ENCODE results near the gene BBS9. TPM values are rescaled to one million over a fixed set of nuclear protein-coding genes. Genes with fewer than 3 reads are reported as not detected.

The BBS9 gene
- total RNA-seq, 1 donor from 2014 or later = 22.6 TPM

DNA sequence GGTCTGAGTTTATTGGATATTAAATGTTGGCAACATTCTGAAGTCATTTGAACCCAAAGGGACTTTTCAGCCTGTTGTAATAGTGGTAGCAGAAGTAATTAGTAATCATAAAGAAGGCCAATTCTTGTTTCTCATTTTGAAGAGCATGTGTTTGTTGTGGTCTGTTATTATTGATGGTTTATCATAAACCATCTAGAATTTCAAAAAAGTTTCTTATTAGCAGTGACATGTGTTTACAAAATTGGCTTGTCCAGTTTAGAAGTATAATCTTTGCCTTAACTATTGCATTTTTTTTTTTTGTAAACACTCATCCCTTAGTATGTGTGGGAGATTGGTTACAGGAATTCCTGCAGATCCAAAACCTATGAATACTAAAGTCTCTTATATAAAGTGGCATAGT, 177.8 kb downstream of the BBS9 start:
- no peak overlapping the region for H3K27ac Mint-ChIP-seq (ENCODE audit: unreplicated experiment)
- TF ChIP-seq, protein P1, sequence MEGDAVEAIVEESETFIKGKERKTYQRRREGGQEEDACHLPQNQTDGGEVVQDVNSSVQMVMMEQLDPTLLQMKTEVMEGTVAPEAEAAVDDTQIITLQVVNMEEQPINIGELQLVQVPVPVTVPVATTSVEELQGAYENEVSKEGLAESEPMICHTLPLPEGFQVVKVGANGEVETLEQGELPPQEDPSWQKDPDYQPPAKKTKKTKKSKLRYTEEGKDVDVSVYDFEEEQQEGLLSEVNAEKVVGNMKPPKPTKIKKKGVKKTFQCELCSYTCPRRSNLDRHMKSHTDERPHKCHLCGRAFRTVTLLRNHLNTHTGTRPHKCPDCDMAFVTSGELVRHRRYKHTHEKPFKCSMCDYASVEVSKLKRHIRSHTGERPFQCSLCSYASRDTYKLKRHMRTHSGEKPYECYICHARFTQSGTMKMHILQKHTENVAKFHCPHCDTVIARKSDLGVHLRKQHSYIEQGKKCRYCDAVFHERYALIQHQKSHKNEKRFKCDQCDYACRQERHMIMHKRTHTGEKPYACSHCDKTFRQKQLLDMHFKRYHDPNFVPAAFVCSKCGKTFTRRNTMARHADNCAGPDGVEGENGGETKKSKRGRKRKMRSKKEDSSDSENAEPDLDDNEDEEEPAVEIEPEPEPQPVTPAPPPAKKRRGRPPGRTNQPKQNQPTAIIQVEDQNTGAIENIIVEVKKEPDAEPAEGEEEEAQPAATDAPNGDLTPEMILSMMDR (IDR thresholded peaks at IDR 0.05) = no peak

DNA sequence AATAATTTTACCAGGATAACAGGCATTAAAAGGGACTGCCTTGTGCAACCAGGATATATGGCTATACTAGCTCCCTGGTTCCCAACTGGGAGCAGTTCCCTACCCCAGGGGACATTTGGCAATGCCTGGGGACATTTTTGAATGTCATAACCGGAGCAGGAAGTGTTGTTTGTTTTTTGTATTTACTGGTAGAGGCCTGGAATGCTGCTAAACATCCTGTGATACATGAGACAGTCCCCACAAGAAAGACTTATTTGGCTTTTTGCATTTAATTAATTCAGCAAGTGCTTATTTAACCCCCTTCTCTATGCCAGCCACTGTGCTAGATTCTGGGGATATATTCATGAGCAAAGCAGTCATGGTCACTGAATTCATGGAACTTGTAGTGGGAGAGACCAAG, 181.2 kb downstream of the BBS9 start:
- no peak overlapping the region for H3K4me3 Mint-ChIP-seq (ENCODE audit: unreplicated experiment)
- H3K9me3 Mint-ChIP-seq (ENCODE audit: unreplicated experiment) = no peaks in the 10 kb centered on the region
- no peak overlapping the region for H3K27ac Mint-ChIP-seq (ENCODE audit: unreplicated experiment)
- H3K27me3 Mint-ChIP-seq (ENCODE audit: unreplicated experiment) = no peaks in the 10 kb centered on the region
- H3K4me1 Mint-ChIP-seq (ENCODE audit: unreplicated experiment) = peaks cover 2% of the 10 kb centered on the region
- no peaks in the 10 kb centered on the region for H3K36me3 Mint-ChIP-seq (ENCODE audit: unreplicated experiment)
- DNase-seq (ENCODE audit: extremely low spot score, unreplicated experiment) = no peak
- TF ChIP-seq, protein P1 (IDR thresholded peaks at IDR 0.05) = no peak

More for the DNA sequence above, 177.8 kb downstream of the BBS9 start:
- H3K4me1 Mint-ChIP-seq (ENCODE audit: unreplicated experiment) = peaks cover 2% of the 10 kb centered on the region
- no peak for DNase-seq (ENCODE audit: extremely low spot score, unreplicated experiment)
- no peak overlapping the region for H3K4me3 Mint-ChIP-seq (ENCODE audit: unreplicated experiment)
- peaks cover 13% of the 10 kb centered on the region for H3K36me3 Mint-ChIP-seq (ENCODE audit: unreplicated experiment)
- peaks cover 9% of the 10 kb centered on the region for H3K9me3 Mint-ChIP-seq (ENCODE audit: unreplicated experiment)
- no peaks in the 10 kb centered on the region for H3K27me3 Mint-ChIP-seq (ENCODE audit: unreplicated experiment)

DNA sequence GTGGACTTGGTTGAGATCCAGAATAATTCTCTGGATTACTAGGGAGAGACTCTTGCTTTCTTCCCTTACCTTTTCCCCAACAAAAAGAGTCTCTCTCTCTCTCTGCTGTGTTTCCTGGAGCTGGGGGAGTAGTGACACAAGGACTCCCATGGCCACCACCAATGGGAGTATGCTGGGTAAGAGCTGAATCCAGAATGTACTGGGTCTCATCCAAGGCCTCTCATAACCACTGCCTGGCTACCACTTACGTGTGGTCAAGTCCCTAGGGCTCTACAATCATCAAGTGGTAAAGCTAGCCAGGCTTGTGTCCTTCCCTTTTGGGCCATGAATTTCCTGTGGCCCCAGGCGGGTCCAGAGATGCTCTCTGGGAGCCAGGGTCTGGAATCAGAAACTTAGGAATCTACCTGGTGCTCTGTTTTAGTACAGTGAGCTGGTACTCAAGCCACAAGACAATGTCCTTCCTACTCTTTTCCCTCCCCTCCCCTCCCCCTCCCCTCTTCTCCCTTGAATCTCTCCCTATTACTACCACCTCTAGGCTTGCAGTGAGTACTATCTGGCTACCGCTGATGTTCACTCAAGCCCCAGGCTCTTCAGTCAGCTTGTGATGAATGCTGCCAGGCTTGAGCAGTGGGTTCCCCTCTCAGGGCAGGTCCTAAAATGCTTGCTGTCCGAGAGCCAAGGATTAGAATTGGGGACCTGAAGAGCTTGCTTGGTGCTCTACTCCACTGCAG, 196.6 kb downstream of the BBS9 start:
- no peaks in the 10 kb centered on the region for H3K4me1 Mint-ChIP-seq (ENCODE audit: unreplicated experiment)

DNA sequence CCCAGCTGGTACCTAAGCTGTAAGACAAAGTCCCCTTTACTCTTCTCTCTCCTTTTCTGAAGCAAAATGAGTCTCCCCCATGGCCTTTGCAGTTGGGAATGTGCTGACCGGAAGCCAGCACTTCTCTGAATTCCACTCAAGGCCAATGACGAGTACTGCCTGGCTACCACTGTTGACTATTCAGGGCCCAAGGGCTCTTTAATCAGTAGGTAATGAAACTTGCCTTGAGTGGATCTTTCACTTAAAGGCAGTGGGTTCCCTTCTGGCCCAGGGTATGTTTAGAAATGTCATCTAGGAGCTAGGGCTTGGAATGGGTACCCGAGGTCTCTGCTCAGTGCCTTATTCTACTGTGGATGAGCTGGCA, 197.1 kb downstream of the BBS9 start:
- Mint-ChIP-seq H3K27me3 (ENCODE audit: unreplicated experiment) (no peaks in the 10 kb centered on the region), H3K27ac (ENCODE audit: unreplicated experiment) (no peak overlapping the region), H3K36me3 (ENCODE audit: unreplicated experiment) (peaks cover 11% of the 10 kb centered on the region), H3K4me3 (ENCODE audit: unreplicated experiment) (no peak overlapping the region), H3K9me3 (ENCODE audit: unreplicated experiment) (peaks cover 21% of the 10 kb centered on the region), H3K4me1 (ENCODE audit: unreplicated experiment) (no peaks in the 10 kb centered on the region)
- TF ChIP-seq, protein P1 (IDR thresholded peaks at IDR 0.05) = no peak
- DNase-seq (ENCODE audit: extremely low spot score, unreplicated experiment) = no peak

More for the DNA sequence above, 196.6 kb downstream of the BBS9 start:
- no peaks in the 10 kb centered on the region for H3K27me3 Mint-ChIP-seq (ENCODE audit: unreplicated experiment)
- TF ChIP-seq, protein P1 (IDR thresholded peaks at IDR 0.05) = no peak
- H3K36me3 Mint-ChIP-seq (ENCODE audit: unreplicated experiment) = peaks cover 11% of the 10 kb centered on the region
- no peak overlapping the region for H3K4me3 Mint-ChIP-seq (ENCODE audit: unreplicated experiment)
- H3K9me3 Mint-ChIP-seq (ENCODE audit: unreplicated experiment) = peaks cover 26% of the 10 kb centered on the region
- H3K27ac Mint-ChIP-seq (ENCODE audit: unreplicated experiment) = no peak overlapping the region
- DNase-seq (ENCODE audit: extremely low spot score, unreplicated experiment) = no peak

DNA sequence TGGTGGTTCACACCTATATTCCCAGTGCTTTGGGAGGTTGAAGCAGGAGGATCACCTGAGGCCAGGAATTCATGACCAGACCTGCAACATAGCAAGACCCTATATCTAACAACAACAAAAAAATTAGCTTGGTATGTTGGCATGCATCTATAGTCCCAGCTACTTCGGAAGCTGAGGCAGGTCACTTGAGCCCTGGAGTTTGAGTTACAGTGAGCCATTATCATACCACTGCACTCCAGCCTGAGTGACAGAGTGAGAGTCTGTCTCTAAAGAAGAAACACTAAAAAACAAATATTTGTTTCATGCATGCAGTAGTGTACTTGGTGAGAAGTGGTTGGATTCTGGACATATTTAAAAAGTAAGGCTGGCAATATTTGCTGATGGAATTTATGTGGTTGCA, 198.1 kb downstream of the BBS9 start:
- peaks cover 16% of the 10 kb centered on the region for H3K9me3 Mint-ChIP-seq (ENCODE audit: unreplicated experiment)
- H3K27me3 Mint-ChIP-seq (ENCODE audit: unreplicated experiment) = no peaks in the 10 kb centered on the region
- peaks cover 11% of the 10 kb centered on the region for H3K36me3 Mint-ChIP-seq (ENCODE audit: unreplicated experiment)
- DNase-seq (ENCODE audit: extremely low spot score, unreplicated experiment) = no peak
- TF ChIP-seq, protein P1 (IDR thresholded peaks at IDR 0.05) = no peak
- no peak overlapping the region for H3K4me3 Mint-ChIP-seq (ENCODE audit: unreplicated experiment)
- no peaks in the 10 kb centered on the region for H3K4me1 Mint-ChIP-seq (ENCODE audit: unreplicated experiment)
- no peak overlapping the region for H3K27ac Mint-ChIP-seq (ENCODE audit: unreplicated experiment)
